Thoracic aorta (tissue), 2 donors: ENCODE measurements around the gene DGKH. TPM values are rescaled to one million over a fixed set of nuclear protein-coding genes. Genes with fewer than 3 reads are reported as not detected.

Experiments
- ATAC-seq: fragments of 150-250 bp; one replicate; pipeline ENCODE4 v1.8.0; 2017; ENCODE audit warnings: low read depth; ENCODE audit not compliant: insufficient number of reproducible peaks, low FRiP score
- DNase-seq: peaks from one replicate; pipeline ENCODE4 v3.0.0-alpha.2; 2020; ENCODE audit warnings: low spot score
- H3K27ac ChIP-seq, 2 donors: fragments of 200-600 bp; sonication (generic); 1 replicate in 1 of 2; 2 replicates in 1 of 2; pipeline ENCODE4 v1.5.1; 2016; ENCODE audit warnings: mild to moderate bottlenecking in 2 of 2, moderate library complexity in 2 of 2
- H3K27me3 ChIP-seq: fragments of 200-600 bp; sonication (generic); replicated peaks from 2 replicates; pipeline ENCODE4 v1.6.0; 2016; ENCODE audit warnings: mild to moderate bottlenecking; ENCODE audit not compliant: insufficient read depth
- H3K36me3 ChIP-seq: fragments of 200-600 bp; sonication (generic); one replicate; pipeline ENCODE4 v1.5.1; 2016
- H3K4me1 ChIP-seq, 2 donors: fragments of 200-600 bp; sonication (generic); 1 replicate in 1 of 2; 2 replicates in 1 of 2; pipeline versions ENCODE4 v1.5.1 to v1.6.0; 2016; ENCODE audit warnings: low read depth in 2 of 2, mild to moderate bottlenecking in 1 of 2; ENCODE audit not compliant: control insufficient read depth in 1 of 2
- H3K4me3 ChIP-seq: fragments of 200-600 bp; sonication (generic); 2 replicates; pipeline ENCODE4 v1.5.1; 2016; ENCODE audit warnings: mild to moderate bottlenecking
- H3K9me3 ChIP-seq: fragments of 200-600 bp; sonication (generic); 2 replicates; pipeline ENCODE4 v1.5.1; 2016
- total RNA-seq, 2 donors: library from RNA; depleted of rRNA; stranded (reverse); fragments of >200 nt; gene quantifications; one replicate each; pipeline versions ENCODE4 v1.1.0 to v1.2.3, GENCODE V29; 2016
- TF ChIP-seq, protein P1 (sequence below): fragments of 200-600 bp; sonication (generic); IDR thresholded peaks from one replicate; pipeline ENCODE4 v1.5.1; 2019; ENCODE audit warnings: antibody characterized with exemption

Gene DGKH
- total RNA-seq, 2 donors from 2014 or later: 18.3 to 37.8 TPM

DNA sequence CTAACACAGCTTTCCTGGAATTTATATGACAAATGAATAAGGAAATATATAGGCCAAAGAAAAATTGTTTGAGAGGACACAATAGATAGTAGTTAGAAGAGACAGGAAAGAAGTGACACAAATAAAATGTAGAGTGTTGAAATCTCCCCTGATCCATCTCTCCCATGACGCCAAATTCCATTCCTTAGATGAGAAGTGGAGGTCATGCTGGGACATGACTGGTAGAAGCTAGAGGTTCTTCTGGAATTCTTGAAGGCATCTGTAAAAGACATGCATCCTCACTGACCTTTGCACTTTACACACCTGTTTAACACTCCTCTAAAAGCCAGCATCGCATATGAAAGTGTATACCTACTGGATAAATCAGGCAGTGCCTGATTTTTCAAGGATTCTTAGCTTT lies 67.8 kb downstream of the DGKH start:
- H3K9me3 ChIP-seq: no peaks in the 10 kb centered on the region
- H3K4me3 ChIP-seq: no peak overlapping the region
- TF ChIP-seq, protein P1, sequence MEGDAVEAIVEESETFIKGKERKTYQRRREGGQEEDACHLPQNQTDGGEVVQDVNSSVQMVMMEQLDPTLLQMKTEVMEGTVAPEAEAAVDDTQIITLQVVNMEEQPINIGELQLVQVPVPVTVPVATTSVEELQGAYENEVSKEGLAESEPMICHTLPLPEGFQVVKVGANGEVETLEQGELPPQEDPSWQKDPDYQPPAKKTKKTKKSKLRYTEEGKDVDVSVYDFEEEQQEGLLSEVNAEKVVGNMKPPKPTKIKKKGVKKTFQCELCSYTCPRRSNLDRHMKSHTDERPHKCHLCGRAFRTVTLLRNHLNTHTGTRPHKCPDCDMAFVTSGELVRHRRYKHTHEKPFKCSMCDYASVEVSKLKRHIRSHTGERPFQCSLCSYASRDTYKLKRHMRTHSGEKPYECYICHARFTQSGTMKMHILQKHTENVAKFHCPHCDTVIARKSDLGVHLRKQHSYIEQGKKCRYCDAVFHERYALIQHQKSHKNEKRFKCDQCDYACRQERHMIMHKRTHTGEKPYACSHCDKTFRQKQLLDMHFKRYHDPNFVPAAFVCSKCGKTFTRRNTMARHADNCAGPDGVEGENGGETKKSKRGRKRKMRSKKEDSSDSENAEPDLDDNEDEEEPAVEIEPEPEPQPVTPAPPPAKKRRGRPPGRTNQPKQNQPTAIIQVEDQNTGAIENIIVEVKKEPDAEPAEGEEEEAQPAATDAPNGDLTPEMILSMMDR: no peak
- ATAC-seq: no peak
- no peaks in the 10 kb centered on the region for H3K36me3 ChIP-seq
- DNase-seq: no peak
- H3K27ac ChIP-seq: no peak overlapping the region
- no peaks in the 10 kb centered on the region for H3K27me3 ChIP-seq
- H3K4me1 ChIP-seq: peaks cover 4 to 25% of the 10 kb centered on the region in 2 donors

GRCh38 chr13:42119041-42119440 lies 70.6 kb downstream of the DGKH start:
- no peak overlapping the region for H3K4me3 ChIP-seq
- no peaks in the 10 kb centered on the region for H3K27me3 ChIP-seq
- H3K27ac ChIP-seq: no peak overlapping the region
- peaks cover 4 to 23% of the 10 kb centered on the region in 2 donors for H3K4me1 ChIP-seq
- ATAC-seq (no peak), DNase-seq (no peak)
- H3K9me3 ChIP-seq: no peaks in the 10 kb centered on the region
- TF ChIP-seq, protein P1: no peak
- no peaks in the 10 kb centered on the region for H3K36me3 ChIP-seq

GRCh38 chr13:42119875-42120274 lies 71.4 kb downstream of the DGKH start:
- DNase-seq (no peak), ATAC-seq (no peak)
- TF ChIP-seq, protein P1: no peak
- Histone ChIP-seq H3K36me3 (no peaks in the 10 kb centered on the region), H3K9me3 (no peaks in the 10 kb centered on the region), H3K27me3 (no peaks in the 10 kb centered on the region), H3K27ac (no peak overlapping the region), H3K4me1 (peaks cover 4 to 15% of the 10 kb centered on the region in 2 donors), H3K4me3 (no peak overlapping the region)

GRCh38 chr13:42123600-42123999 lies 75.2 kb downstream of the DGKH start:
- Histone ChIP-seq H3K27ac (no peak overlapping the region), H3K9me3 (no peaks in the 10 kb centered on the region), H3K36me3 (no peaks in the 10 kb centered on the region), H3K4me1 (peaks cover 0 to 6% of the 10 kb centered on the region in 2 donors), H3K4me3 (no peak overlapping the region), H3K27me3 (no peaks in the 10 kb centered on the region)
- no peak for ATAC-seq
- DNase-seq: no peak
- TF ChIP-seq, protein P1: no peak

GRCh38 chr13:42125046-42125445 lies 76.6 kb downstream of the DGKH start:
- H3K27ac ChIP-seq: no peak overlapping the region
- H3K4me3 ChIP-seq: no peak overlapping the region
- no peaks in the 10 kb centered on the region for H3K36me3 ChIP-seq
- DNase-seq (no peak), ATAC-seq (no peak)
- TF ChIP-seq, protein P1: no peak
- no peaks in the 10 kb centered on the region for H3K27me3 ChIP-seq
- H3K9me3 ChIP-seq: no peaks in the 10 kb centered on the region
- H3K4me1 ChIP-seq: peaks cover 0 to 6% of the 10 kb centered on the region in 2 donors
